OCI-LY3 (cell line): ENCODE measurements around the gene ADORA1.

ENCODE experiments used
- CTCF ChIP-seq: fragments of 200-600, 300-600 bp; sonication (generic); IDR thresholded peaks from 2 replicates; pipeline ENCODE4 v1.5.1; 2014; ENCODE audit warnings: antibody characterized with exemption, low read length, low read depth
- EZH2phosphoT487 ChIP-seq: fragments of 200-600 bp; shearing (Covaris generic); IDR thresholded peaks from 2 replicates; pipeline ENCODE4 v1.6.1; 2018; ENCODE audit warnings: antibody characterized with exemption, mixed run types, low read depth

- TF ChIP-seq CTCF (no peak), EZH2phosphoT487 (no peak)
These were observed 57.5 kb downstream of the ADORA1 start for GRCh38 chr1:203185061-203185461.
